C4-2B (cell line): Measurements from ENCODE around the gene MARCHF5.

Source experiments
- ZFX ChIP-seq: fragments of 450-650 bp; IDR thresholded peaks from 2 replicates; pipeline ENCODE4 v1.6.1; 2017
- TF ChIP-seq, protein P1 (sequence below): fragments of 450-650 bp; conservative IDR thresholded peaks from 2 replicates; pipeline ENCODE4 v1.5.1; 2017; ENCODE audit warnings: mild to moderate bottlenecking

DNA sequence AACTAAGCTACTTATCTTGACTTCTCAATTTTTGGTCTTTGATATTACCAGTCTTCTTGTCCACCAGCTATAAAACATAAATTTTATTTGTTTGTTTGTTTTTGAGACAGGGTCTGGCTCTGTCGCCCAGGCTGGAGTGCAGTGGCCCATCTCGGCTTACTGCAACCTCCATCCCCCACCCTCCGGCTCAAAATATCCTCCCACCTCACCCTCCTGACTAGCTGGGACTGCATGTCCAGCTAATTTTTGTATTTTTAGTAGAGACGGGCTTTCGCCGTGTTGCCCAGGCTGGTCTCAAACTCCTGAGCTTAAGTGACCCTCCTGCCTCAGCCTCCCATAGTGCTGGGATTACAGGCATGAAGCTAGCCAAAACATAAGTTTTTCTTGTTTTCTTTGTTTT is 7.5 kb downstream of the MARCHF5 start:
- TF ChIP-seq, protein P1, sequence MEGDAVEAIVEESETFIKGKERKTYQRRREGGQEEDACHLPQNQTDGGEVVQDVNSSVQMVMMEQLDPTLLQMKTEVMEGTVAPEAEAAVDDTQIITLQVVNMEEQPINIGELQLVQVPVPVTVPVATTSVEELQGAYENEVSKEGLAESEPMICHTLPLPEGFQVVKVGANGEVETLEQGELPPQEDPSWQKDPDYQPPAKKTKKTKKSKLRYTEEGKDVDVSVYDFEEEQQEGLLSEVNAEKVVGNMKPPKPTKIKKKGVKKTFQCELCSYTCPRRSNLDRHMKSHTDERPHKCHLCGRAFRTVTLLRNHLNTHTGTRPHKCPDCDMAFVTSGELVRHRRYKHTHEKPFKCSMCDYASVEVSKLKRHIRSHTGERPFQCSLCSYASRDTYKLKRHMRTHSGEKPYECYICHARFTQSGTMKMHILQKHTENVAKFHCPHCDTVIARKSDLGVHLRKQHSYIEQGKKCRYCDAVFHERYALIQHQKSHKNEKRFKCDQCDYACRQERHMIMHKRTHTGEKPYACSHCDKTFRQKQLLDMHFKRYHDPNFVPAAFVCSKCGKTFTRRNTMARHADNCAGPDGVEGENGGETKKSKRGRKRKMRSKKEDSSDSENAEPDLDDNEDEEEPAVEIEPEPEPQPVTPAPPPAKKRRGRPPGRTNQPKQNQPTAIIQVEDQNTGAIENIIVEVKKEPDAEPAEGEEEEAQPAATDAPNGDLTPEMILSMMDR = no peak
- TF ChIP-seq ZFX = no peak
